IMR-90 (cell line): ENCODE measurements around the gene HOOK1. TPM values are rescaled to one million over a fixed set of nuclear protein-coding genes. Genes with fewer than 3 reads are reported as not detected.

Experiments used
- ATAC-seq: fragments of 200-7000 bp; cut with Tn5 transposase; 2 replicates; pipeline ENCODE4 v1.9.1; 2020; ENCODE audit warnings: low read depth, mild to moderate bottlenecking, moderate library complexity
- BruUV-seq: library from RNA; stranded (reverse); fragments of 400-500 nt; replicated peaks from 2 replicates; lab custom pipeline; 2021; lab: Mats Ljungman, UMichigan
- CTCF ChIA-PET: fragments of 300-600 bp; formaldehyde crosslinking; extraction: SDS; loops from one replicate; lab custom pipeline; 2021; ENCODE audit warnings: antibody characterized with exemption; lab: Yijun Ruan, JAX
- POLR2A ChIA-PET: fragments of 300-600 bp; sonication (Branson Sonifier 250); formaldehyde crosslinking; loops from one replicate; lab custom pipeline; 2022; ENCODE audit warnings: antibody characterized with exemption; ENCODE audit not compliant: unreplicated experiment; lab: Charles Lee
- DNase-seq: peaks from one replicate; pipeline ENCODE4 v3.0.0; 2013
- H2AFZ ChIP-seq: replicated peaks from 2 replicates; pipeline ENCODE3; 2013; ENCODE audit warnings: low read length, mild to moderate bottlenecking; ENCODE audit not compliant: poor library complexity
- H2AK5ac ChIP-seq: 2 replicates; pipeline ENCODE4 v1.6.1; 2013; ENCODE audit warnings: low read depth, low read length, inconsistent platforms
- H2AK9ac ChIP-seq: replicated peaks from 2 replicates; pipeline ENCODE3; 2013; ENCODE audit warnings: mild to moderate bottlenecking, low read depth, low read length, moderate library complexity; ENCODE audit not compliant: poor library complexity
- H2BK120ac ChIP-seq: 2 replicates; pipeline ENCODE4 v1.6.1; 2013; ENCODE audit warnings: low read depth, low read length, inconsistent platforms
- H2BK15ac ChIP-seq: 3 replicates; pipeline ENCODE4 v1.6.1; 2013; ENCODE audit warnings: low read depth, low read length, inconsistent platforms
- H2BK20ac ChIP-seq: 2 replicates; pipeline ENCODE4 v1.6.1; 2013; ENCODE audit warnings: low read depth, mild to moderate bottlenecking, inconsistent platforms, low read length, moderate library complexity
- H2BK5ac ChIP-seq: 2 replicates; pipeline ENCODE4 v1.6.1; 2013; ENCODE audit warnings: mild to moderate bottlenecking, low read depth, low read length, inconsistent platforms; ENCODE audit not compliant: poor library complexity, severe bottlenecking
- H3K14ac ChIP-seq: replicated peaks from 2 replicates; pipeline ENCODE4 v1.6.1; 2013; ENCODE audit warnings: low read depth, low read length, inconsistent platforms
- H3K18ac ChIP-seq: 2 replicates; pipeline ENCODE4 v1.6.1; 2013; ENCODE audit warnings: low read depth, low read length, control low read depth
- H3K23ac ChIP-seq: 2 replicates; pipeline ENCODE4 v1.6.1; 2013; ENCODE audit warnings: low read depth, low read length, inconsistent platforms
- H3K27ac ChIP-seq: 2 replicates; pipeline ENCODE4 v1.5.1; 2013; ENCODE audit warnings: mild to moderate bottlenecking, control low read depth, low read length; ENCODE audit not compliant: insufficient read depth
- H3K27me3 ChIP-seq: 2 replicates; pipeline ENCODE4 v1.6.1; 2013; ENCODE audit warnings: low read length; ENCODE audit not compliant: control insufficient read depth, insufficient read depth
- H3K36me3 ChIP-seq: 2 replicates; pipeline ENCODE4 v1.6.1; 2013; ENCODE audit warnings: low read length, mixed read lengths; ENCODE audit not compliant: control insufficient read depth, insufficient read depth
- H3K4ac ChIP-seq: 2 replicates; pipeline ENCODE4 v1.6.1; 2013; ENCODE audit warnings: low read depth, low read length, inconsistent platforms
- H3K4me1 ChIP-seq: 2 replicates; pipeline ENCODE4 v1.6.1; 2013; ENCODE audit warnings: low read length, mixed read lengths; ENCODE audit not compliant: control insufficient read depth, insufficient read depth
- H3K4me2 ChIP-seq: 2 replicates; pipeline ENCODE4 v1.6.1; 2013; ENCODE audit warnings: low read depth, mild to moderate bottlenecking, control low read depth, low read length, moderate library complexity
- H3K4me3 ChIP-seq: 2 replicates; pipeline ENCODE4 v1.5.1; 2013; ENCODE audit warnings: low read depth, mild to moderate bottlenecking, control low read depth, low read length, moderate library complexity; ENCODE audit not compliant: insufficient read depth
- H3K56ac ChIP-seq: 2 replicates; pipeline ENCODE4 v1.6.1; 2013; ENCODE audit warnings: low read length, inconsistent platforms; ENCODE audit not compliant: insufficient read depth; ENCODE audit errors: extremely low read depth
- H3K79me1 ChIP-seq, 2 experiments: 2 replicates each; pipeline ENCODE4 v1.6.1; 2013; ENCODE audit warnings: low read length in 2 of 2, inconsistent platforms in 1 of 2, low read depth in 1 of 2
- H3K9ac ChIP-seq: 2 replicates; pipeline ENCODE4 v1.6.1; 2013; ENCODE audit warnings: low read depth, low read length, control low read depth
- H3K9me1 ChIP-seq: 2 replicates; pipeline ENCODE4 v1.6.1; 2013; ENCODE audit warnings: low read length, inconsistent platforms; ENCODE audit not compliant: insufficient read depth
- H3K9me3 ChIP-seq: 2 replicates; pipeline ENCODE4 v1.6.1; 2013; ENCODE audit warnings: low read length; ENCODE audit not compliant: control insufficient read depth, insufficient read depth
- H4K20me1 ChIP-seq: 2 replicates; pipeline ENCODE4 v1.6.1; 2013; ENCODE audit warnings: low read length, inconsistent platforms; ENCODE audit not compliant: insufficient read depth
- H4K5ac ChIP-seq: 2 replicates; pipeline ENCODE4 v1.6.1; 2013; ENCODE audit warnings: mild to moderate bottlenecking, low read depth, low read length, control low read depth
- H4K8ac ChIP-seq, 2 experiments: 2 replicates each; pipeline ENCODE4 v1.6.1; 2013; ENCODE audit warnings: low read depth in 2 of 2, low read length in 2 of 2, control low read depth in 1 of 2, inconsistent platforms in 1 of 2
- H4K91ac ChIP-seq: 2 replicates; pipeline ENCODE4 v1.6.1; 2013; ENCODE audit warnings: low read depth, low read length, inconsistent platforms; ENCODE audit not compliant: insufficient read depth
- ELK1 ChIP-seq: fragments of 150-350 bp; IDR thresholded peaks from 2 replicates; pipeline ENCODE4 v1.6.1; 2016; ENCODE audit warnings: low read depth, mild to moderate bottlenecking, low read length, moderate library complexity, borderline replicate concordance
- SMC3 ChIP-seq: fragments of 150-350 bp; IDR thresholded peaks from 2 replicates; pipeline ENCODE4 v1.6.1; 2016; ENCODE audit warnings: low read depth, mild to moderate bottlenecking, antibody characterized with exemption, low read length, moderate library complexity
- dilution Hi-C: fragments of 300-500 bp; cut with HindIII; formaldehyde crosslinking; loops from one replicate; pipeline ENCODE4 v1.14.3; 2018; ENCODE audit warnings: low sequenced_read_pairs; ENCODE audit not compliant: unreplicated experiment
- in situ Hi-C: fragments of 300-500 bp; cut with MboI; formaldehyde crosslinking; loops from 3 replicates; pipeline ENCODE4 v1.14.3; 2019; ENCODE audit warnings: low sequenced_read_pairs, inconsistent platforms, mixed read lengths
- intact Hi-C: fragments of 100-400 bp; cut with micrococcal nuclease; formaldehyde crosslinking; loops from 2 replicates; pipeline ENCODE4 v1.10.0; 2022
- polyA plus RNA-seq, 3 experiments: library from polyadenylated mRNA; depleted of rRNA; stranded (reverse); fragments of >200 nt; gene quantifications; 2 replicates each; pipeline ENCODE4 v1.2.3, GENCODE V29; 2012; ENCODE audit warnings: low replicate concordance in 1 of 3
- total RNA-seq: library from RNA; depleted of rRNA; stranded (reverse); fragments of >200 nt; gene quantifications from 2 replicates; pipeline ENCODE4 v1.2.3, GENCODE V29; 2012

HOOK1 gene
- total and polyA plus RNA-seq, 2 of the 4 experiments (the other 2 are of a cell fraction) = not detected

GRCh38 chr1:59871746-59872145 lies 57.0 kb downstream of the HOOK1 start:
- ATAC-seq (no peak), DNase-seq (no peak)
- H3K4me3 ChIP-seq = no peak overlapping the region
- H3K9me3 ChIP-seq = no peaks in the 10 kb centered on the region
- no peaks in the 10 kb centered on the region for H3K27me3 ChIP-seq
- intact Hi-C loops = no loop called here
- H3K4me2 ChIP-seq = no peak overlapping the region
- no peak overlapping the region for H2AK9ac ChIP-seq
- H2BK20ac ChIP-seq = no peak overlapping the region
- H3K4ac ChIP-seq = no peak overlapping the region
- no peak overlapping the region for H2BK15ac ChIP-seq
- no peaks in the 10 kb centered on the region for H3K9me1 ChIP-seq
- no peak overlapping the region for H4K91ac ChIP-seq
- H3K79me1 ChIP-seq = no peaks in the 10 kb centered on the region
- H4K5ac ChIP-seq = no peak overlapping the region
- H2BK5ac ChIP-seq = no peak overlapping the region
- no peak overlapping the region for H4K8ac ChIP-seq
- H2BK120ac ChIP-seq = no peak overlapping the region
- TF ChIP-seq SMC3 (no peak), ELK1 (no peak)
- no peak overlapping the region for H3K23ac ChIP-seq
- no peaks in the 10 kb centered on the region for H3K4me1 ChIP-seq
- dilution Hi-C loops = no loop called here
- H3K14ac ChIP-seq = no peak overlapping the region
- in situ Hi-C loops = no loop called here
- no TSS peak for BruUV-seq
- no peaks in the 10 kb centered on the region for H3K36me3 ChIP-seq
- no peak overlapping the region for H2AFZ ChIP-seq
- POLR2A ChIA-PET = no interaction called here
- no peak overlapping the region for H2AK5ac ChIP-seq
- CTCF ChIA-PET = interaction anchor here (0.5 kb wide), 1 partner anchor 75 kb away, joined by 3 read pairs; no protein-coding TSS in a partner anchor
- no peak overlapping the region for H3K18ac ChIP-seq
- H4K20me1 ChIP-seq = no peaks in the 10 kb centered on the region
- H3K56ac ChIP-seq = no peak overlapping the region
- no peak overlapping the region for H3K9ac ChIP-seq
- no peak overlapping the region for H3K27ac ChIP-seq
